GM12878 (cell line): ENCODE measurements around the gene DCTN5. TPM values are rescaled to one million over a fixed set of nuclear protein-coding genes. Genes with fewer than 3 reads are reported as not detected.

ENCODE experiments used
- ATAC-seq: fragments of 200-7000 bp; cut with Tn5 transposase; 3 replicates; pipeline ENCODE4 v1.9.1; 2020; ENCODE audit warnings: mild to moderate bottlenecking, moderate library complexity
- BruUV-seq: library from RNA; stranded (reverse); fragments of 400-500 nt; replicated peaks from 2 replicates; lab custom pipeline; 2021; lab: Mats Ljungman, UMichigan
- CTCF ChIA-PET: fragments of 300-600 bp; sonication (Branson Sonifier 250); formaldehyde crosslinking; extraction: SDS; loops from one replicate; lab custom pipeline; 2021; ENCODE audit warnings: inconsistent platforms; lab: Yijun Ruan, JAX
- POLR2A ChIA-PET: fragments of 350-600 bp; formaldehyde crosslinking; extraction: SDS; loops from one replicate; lab custom pipeline; 2021; ENCODE audit warnings: inconsistent platforms; lab: Charles Lee
- RAD21 ChIA-PET: fragments of 300-600 bp; sonication (Branson Sonifier 250); formaldehyde crosslinking; loops from one replicate; lab custom pipeline; 2023; ENCODE audit warnings: antibody characterized with exemption; ENCODE audit not compliant: unreplicated experiment; lab: Charles Lee
- SMC1A ChIA-PET: fragments of 300-600 bp; sonication (Branson Sonifier 250); formaldehyde crosslinking; loops from one replicate; lab custom pipeline; 2023; ENCODE audit not compliant: unreplicated experiment, uncharacterized antibody; lab: Charles Lee
- DNase-seq: peaks from one replicate; pipeline ENCODE4 v3.0.0-alpha.2; 2011; ENCODE audit warnings: low read depth, low spot score
- FAIRE-seq: peaks from 3 replicates; lab custom pipeline; 2011; peaks lifted over from hg19 to GRCh38; lab: Jason Lieb, UNC
- H2AFZ ChIP-seq: 2 replicates; pipeline ENCODE4 v1.6.0; 2011; ENCODE audit warnings: low read depth, low read length, control low read depth; ENCODE audit not compliant: control insufficient read depth
- H3K27ac ChIP-seq: 2 replicates; pipeline ENCODE4 v1.5.1; 2011; ENCODE audit warnings: control low read depth; ENCODE audit not compliant: control insufficient read depth, insufficient read depth
- H3K27me3 ChIP-seq, 2 experiments: replicated peaks in 1 of 2; 2 replicates each; pipeline versions ENCODE4 v1.6.0 to v1.6.1; 2011; ENCODE audit warnings: low read length in 1 of 2; ENCODE audit not compliant: control insufficient read depth in 2 of 2, insufficient read depth in 2 of 2
- H3K36me3 ChIP-seq, 2 experiments: 2 replicates each; pipeline ENCODE4 v1.5.1; 2011; ENCODE audit warnings: low read length in 1 of 2; ENCODE audit not compliant: control insufficient read depth in 2 of 2, insufficient read depth in 2 of 2
- H3K4me1 ChIP-seq: 2 replicates; pipeline ENCODE4 v1.6.1; 2011; ENCODE audit warnings: mild to moderate bottlenecking, low read length, moderate library complexity, mixed read lengths; ENCODE audit not compliant: control insufficient read depth, insufficient read depth
- H3K4me2 ChIP-seq: 2 replicates; pipeline ENCODE4 v1.6.0; 2011; ENCODE audit warnings: control low read depth; ENCODE audit not compliant: control insufficient read depth, insufficient read depth
- H3K4me3 ChIP-seq: fragments of 200-600 bp; sonication (generic); 2 replicates; pipeline ENCODE4 v1.5.1; 2016
- H3K79me2 ChIP-seq: 2 replicates; pipeline ENCODE4 v1.6.0; 2011; ENCODE audit warnings: low read length; ENCODE audit not compliant: control insufficient read depth, insufficient read depth
- H3K9ac ChIP-seq: 2 replicates; pipeline ENCODE4 v1.8.0; 2011; ENCODE audit warnings: low read length, control low read depth, mixed read lengths; ENCODE audit not compliant: control insufficient read depth, insufficient read depth
- H3K9me3 ChIP-seq: replicated peaks from 3 replicates; pipeline ENCODE4 v1.5.1; 2011; ENCODE audit warnings: mild to moderate bottlenecking, low read length; ENCODE audit not compliant: control insufficient read depth, insufficient read depth
- H4K20me1 ChIP-seq: 2 replicates; pipeline ENCODE4 v1.6.0; 2011; ENCODE audit not compliant: control insufficient read depth, insufficient read depth
- BACH1 ChIP-seq: fragments of 450-650 bp; IDR thresholded peaks from 2 replicates; pipeline ENCODE4 v1.6.1; 2017; ENCODE audit warnings: mild to moderate bottlenecking, borderline replicate concordance
- CBX3 ChIP-seq: fragments of 200-600 bp; sonication (generic); IDR thresholded peaks from 2 replicates; pipeline ENCODE4 v1.6.1; 2016; ENCODE audit warnings: low read depth, borderline replicate concordance
- CTCF ChIP-seq, 3 experiments: IDR thresholded peaks in 2 of 3; conservative IDR thresholded peaks in 1 of 3; 2 replicates each; pipeline ENCODE4 v1.5.1; 2011; ENCODE audit warnings: low read depth in 3 of 3, low read length in 3 of 3, mild to moderate bottlenecking in 3 of 3, control low read depth in 2 of 3, moderate library complexity in 2 of 3, inconsistent platforms in 1 of 3, mixed read lengths in 1 of 3; ENCODE audit not compliant: control insufficient read depth in 2 of 3, insufficient read depth in 1 of 3; ENCODE audit errors: extremely low read depth in 1 of 3
- FOXK2 ChIP-seq: fragments of 450-650 bp; IDR thresholded peaks from 2 replicates; pipeline ENCODE4 v1.6.1; 2017; ENCODE audit warnings: mild to moderate bottlenecking, moderate library complexity
- FOXM1 ChIP-seq: IDR thresholded peaks from 2 replicates; pipeline ENCODE4 v1.6.1; 2012; ENCODE audit warnings: low read depth, mild to moderate bottlenecking, inconsistent platforms, low read length, moderate library complexity
- MYC ChIP-seq: IDR thresholded peaks from 2 replicates; pipeline ENCODE4 v1.6.1; 2011; ENCODE audit warnings: mild to moderate bottlenecking, low read length, moderate library complexity, inconsistent platforms; ENCODE audit not compliant: insufficient read depth, insufficient replicate concordance, insufficient read length, severe bottlenecking
- PBX3 ChIP-seq: IDR thresholded peaks from 2 replicates; pipeline ENCODE4 v1.6.1; 2011; ENCODE audit warnings: mild to moderate bottlenecking, low read depth, low read length, moderate library complexity; ENCODE audit not compliant: insufficient replicate concordance
- RAD21 ChIP-seq: IDR thresholded peaks from 2 replicates; pipeline ENCODE4 v1.6.1; 2011; ENCODE audit warnings: mild to moderate bottlenecking, low read depth, low read length, moderate library complexity; ENCODE audit not compliant: insufficient read depth
- RUNX3 ChIP-seq: IDR thresholded peaks from 2 replicates; pipeline ENCODE4 v1.6.1; 2012; ENCODE audit warnings: low read length, inconsistent platforms
- ZNF384 ChIP-seq: IDR thresholded peaks from 2 replicates; pipeline ENCODE4 v1.6.1; 2012; ENCODE audit warnings: low read depth, mild to moderate bottlenecking, low read length, improper control_type of control experiment, borderline replicate concordance
- WGBS: methylation state at CpG from one replicate; pipeline ENCODE4 v1.1.6; 2016; ENCODE audit warnings: low lambda C conversion rate; ENCODE audit not compliant: insufficient replicate concordance, insufficient coverage; ENCODE audit errors: missing lambda C conversion rate; 5-methylcytosine and 5-hydroxymethylcytosine counted together
- in situ Hi-C: fragments of 300-500 bp; cut with MboI; formaldehyde crosslinking; loops from 9 replicates; pipeline ENCODE4 v1.14.3; 2018; ENCODE audit warnings: mixed read lengths
- intact Hi-C: fragments of 100-400 bp; cut with micrococcal nuclease; formaldehyde crosslinking; loops from one replicate; pipeline ENCODE4 v1.14.2; 2022; ENCODE audit not compliant: unreplicated experiment
- polyA plus RNA-seq, 11 experiments: library from polyadenylated mRNA; depleted of rRNA in 4 of 11; unstranded in 6 of 11; stranded (reverse) in 5 of 11; fragments of >200 nt; fragmentation: Nextera tagmentation in 4 of 11; fragmentation: Illumina TruSeq in 1 of 11; extraction: Ambion mirVana in 4 of 11; extraction: Trizol in 1 of 11; gene quantifications; 1 replicate in 1 of 11; 2 replicates in 10 of 11; pipeline versions ENCODE4 v1.2.1 to v1.2.3, GENCODE V29; 2011 to 2016; ENCODE audit warnings: inconsistent platforms in 2 of 11, missing spikeins in 2 of 11, low read depth in 1 of 11
- total RNA-seq, 4 experiments: library from RNA; depleted of rRNA in 3 of 4; stranded (reverse); fragments of >200 nt in 3 of 4; fragmentation: Illumina TruSeq in 1 of 4; extraction: Trizol in 1 of 4; gene quantifications; 2 replicates each; pipeline versions ENCODE4 v1.2.1 to v1.2.3, GENCODE V29; 2013 to 2021
- TF ChIP-seq, protein P1 (sequence below): fragments of 450-650 bp; IDR thresholded peaks from 2 replicates; pipeline ENCODE4 v1.6.1; 2016; ENCODE audit warnings: mild to moderate bottlenecking
- TF ChIP-seq, protein P2 (sequence below): IDR thresholded peaks from 2 replicates; pipeline ENCODE4 v1.6.1; 2012; ENCODE audit warnings: low read depth, low read length, improper control_type of control experiment

The DCTN5 gene
- total and polyA plus RNA-seq, 10 of the 15 experiments (the other 5 are each of a cell fraction or from before 2014, with no cell fraction given), result 49.1 to 153 (median 81.4) TPM

- peak overlapping the region; percentile 4; the same call in 1 of the 2 replicates for H3K27ac ChIP-seq
- H3K4me3 ChIP-seq, result no peak overlapping the region
- peak overlapping the region; percentile 72 for H3K4me2 ChIP-seq
- intact Hi-C loops (loop anchor here (5.0 kb wide), 1 partner anchor 90 kb away; no protein-coding TSS in a partner anchor), in situ Hi-C loops (no loop called here)
- WGBS, result 63% methylated on average over 11 of the region's 11 CpGs
- peaks cover 33% of the 10 kb centered on the region for H3K79me2 ChIP-seq
- H2AFZ ChIP-seq, result peak overlapping the region; percentile 95
- H3K9me3 ChIP-seq, result no peaks in the 10 kb centered on the region
- POLR2A ChIA-PET, result no interaction called here
- peaks cover under 1 to 2% of the 10 kb centered on the region in 2 experiments for H3K36me3 ChIP-seq
- no peaks in the 10 kb centered on the region; the same call in 1 of the 2 replicates for H4K20me1 ChIP-seq
- RAD21 ChIA-PET, result interaction anchor here (1.1 to 1.8 kb wide), 5 partner anchors 39 to 162 kb away, joined by 3 to 13 read pairs (median 6); partner anchors contain the start of genes EARS2 and UBFD1
- no peaks in the 10 kb centered on the region for H3K27me3 ChIP-seq
- ATAC-seq, result peak; percentile 71
- CTCF ChIA-PET, result interaction anchor here (0.6 to 1.9 kb wide), 33 partner anchors 8 to 908 kb away, joined by 3 to 29 read pairs (median 5); partner anchors contain the start of genes EARS2, GGA2, PLK1 and UBFD1
- peaks cover 16% of the 10 kb centered on the region for H3K4me1 ChIP-seq
- no peak for FAIRE-seq
- BruUV-seq, result no TSS peak
- SMC1A ChIA-PET, result interaction anchor here (0.6 to 1.5 kb wide), 6 partner anchors 40 to 160 kb away, joined by 3 to 4 read pairs (median 3); partner anchors contain the start of genes EARS2 and UBFD1
- DNase-seq, result no peak
- H3K9ac ChIP-seq, result no peak overlapping the region
- no peak for TF ChIP-seq FOXK2
- peak; percentile 26 to 60 (median 48); a peak in 5 of 6 replicates for TF ChIP-seq CTCF (IDR thresholded peaks at IDR 0.05 in 2 of 3, conservative IDR thresholded peaks at IDR 0.05 in 1 of 3; ENCODE audit: control insufficient read depth in 2 of 3, extremely low read depth in 1 of 3, insufficient read depth in 1 of 3, low read depth in 3 of 3, low read length in 3 of 3)
- peak; percentile 40; the same call in 1 of the 2 replicates for TF ChIP-seq RAD21
- TF ChIP-seq RUNX3, result no peak
- TF ChIP-seq ZNF384, result no peak
- TF ChIP-seq MYC, result no peak
- peak; percentile 68 for TF ChIP-seq PBX3
- no peak for TF ChIP-seq CBX3
- TF ChIP-seq FOXM1, result no peak
- 0 out of 2 replicates have a peak, but pooled peaks have one; percentile 21 for TF ChIP-seq BACH1
- TF ChIP-seq, protein P1, sequence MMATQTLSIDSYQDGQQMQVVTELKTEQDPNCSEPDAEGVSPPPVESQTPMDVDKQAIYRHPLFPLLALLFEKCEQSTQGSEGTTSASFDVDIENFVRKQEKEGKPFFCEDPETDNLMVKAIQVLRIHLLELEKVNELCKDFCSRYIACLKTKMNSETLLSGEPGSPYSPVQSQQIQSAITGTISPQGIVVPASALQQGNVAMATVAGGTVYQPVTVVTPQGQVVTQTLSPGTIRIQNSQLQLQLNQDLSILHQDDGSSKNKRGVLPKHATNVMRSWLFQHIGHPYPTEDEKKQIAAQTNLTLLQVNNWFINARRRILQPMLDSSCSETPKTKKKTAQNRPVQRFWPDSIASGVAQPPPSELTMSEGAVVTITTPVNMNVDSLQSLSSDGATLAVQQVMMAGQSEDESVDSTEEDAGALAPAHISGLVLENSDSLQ, result peak; percentile 78
- TF ChIP-seq, protein P2, sequence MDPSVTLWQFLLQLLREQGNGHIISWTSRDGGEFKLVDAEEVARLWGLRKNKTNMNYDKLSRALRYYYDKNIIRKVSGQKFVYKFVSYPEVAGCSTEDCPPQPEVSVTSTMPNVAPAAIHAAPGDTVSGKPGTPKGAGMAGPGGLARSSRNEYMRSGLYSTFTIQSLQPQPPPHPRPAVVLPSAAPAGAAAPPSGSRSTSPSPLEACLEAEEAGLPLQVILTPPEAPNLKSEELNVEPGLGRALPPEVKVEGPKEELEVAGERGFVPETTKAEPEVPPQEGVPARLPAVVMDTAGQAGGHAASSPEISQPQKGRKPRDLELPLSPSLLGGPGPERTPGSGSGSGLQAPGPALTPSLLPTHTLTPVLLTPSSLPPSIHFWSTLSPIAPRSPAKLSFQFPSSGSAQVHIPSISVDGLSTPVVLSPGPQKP, result no peak
Observed at GRCh38 chr16:23597003-23597756, 44.1 kb upstream of the DCTN5 start.
